Measurements from ENCODE around the gene KIR2DL4. TPM values are rescaled to one million over a fixed set of nuclear protein-coding genes. Genes with fewer than 3 reads are reported as not detected.
"Not testable (repeated sequence)": the region's sequence is repeated elsewhere in the genome, so short reads cannot be mapped to it uniquely, and the experiment has no call there.

Gene KIR2DL4
- total and polyA plus RNA-seq, 2 donors (not counting 1 experiment from before 2014, with no cell fraction given) = not detected

DNA sequence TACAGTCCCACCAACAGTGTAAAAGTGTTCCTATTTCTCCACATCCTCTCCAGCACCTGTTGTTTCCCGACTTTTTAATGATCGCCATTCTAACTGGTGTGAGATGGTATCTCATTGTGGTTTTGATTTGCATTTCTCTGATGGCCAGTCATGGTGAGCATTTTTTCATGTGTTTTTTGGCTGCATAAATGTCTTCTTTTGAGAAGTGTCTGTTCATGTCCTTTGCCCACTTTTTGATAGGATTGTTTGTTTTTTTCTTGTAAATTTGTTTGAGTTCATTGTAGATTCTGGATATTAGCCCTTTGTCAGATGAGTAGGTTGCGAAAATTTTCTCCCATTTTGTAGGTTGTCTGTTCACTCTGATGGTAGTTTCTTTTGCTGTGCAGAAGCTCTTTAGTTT is 60.0 kb downstream of the KIR2DL4 start:
- H3K4me1 ChIP-seq (ENCODE audit: control insufficient read depth, extremely low read depth, insufficient read depth, low read length); H3K79me2 ChIP-seq (ENCODE audit: control insufficient read depth, insufficient read depth, low read length); H3K36me3 ChIP-seq (ENCODE audit: control insufficient read depth, insufficient read depth, low read length); H3K4me2 ChIP-seq (ENCODE audit: extremely low read depth, insufficient read depth, low read length); H3K4me3 ChIP-seq (replicated peaks in 1 of 4; ENCODE audit: control extremely low read depth in 1 of 4, insufficient read depth in 1 of 4, low read depth in 3 of 4, low read length in 4 of 4); H2AFZ ChIP-seq (ENCODE audit: low read length); H3K27me3 ChIP-seq (ENCODE audit: control insufficient read depth, insufficient read depth, low read length); H3K27ac ChIP-seq (ENCODE audit: insufficient read depth, low read length); H4K20me1 ChIP-seq (ENCODE audit: control insufficient read depth, extremely low read depth, insufficient read depth, low read length); H3K9me3 ChIP-seq (ENCODE audit: control insufficient read depth, insufficient read depth, low read depth, low read length); DNase-seq (ENCODE audit: low read depth in 2 of 2); H3K9ac ChIP-seq (ENCODE audit: insufficient read depth, low read length): not testable (repeated sequence)

Other genes with a start within 250 kb of the KIR2DL4 start
- not detected in 2 replicates for gene LILRA2, start 229.8 kb upstream of the KIR2DL4 start, total RNA-seq
- gene LILRA2, start 229.8 kb upstream of the KIR2DL4 start, polyA plus RNA-seq = not detected in 2 replicates
- gene LILRA1, start 210.0 kb upstream of the KIR2DL4 start, total RNA-seq = not detected in 2 replicates
- not detected in 2 replicates for gene LILRA1, start 210.0 kb upstream of the KIR2DL4 start, polyA plus RNA-seq
- not detected in 2 replicates for gene LILRB1, start 173.1 kb upstream of the KIR2DL4 start, total RNA-seq
- gene LILRB1, start 173.1 kb upstream of the KIR2DL4 start, polyA plus RNA-seq = not detected in 2 replicates
- not detected in 2 replicates for gene LILRB4, start 140.6 kb upstream of the KIR2DL4 start, total RNA-seq
- not detected in 2 replicates for gene LILRB4, start 140.6 kb upstream of the KIR2DL4 start, polyA plus RNA-seq
- not detected in 2 replicates for gene KIR3DL3, start 79.2 kb upstream of the KIR2DL4 start, total RNA-seq
- gene KIR3DL3, start 79.2 kb upstream of the KIR2DL4 start, polyA plus RNA-seq = not detected in 2 replicates
- gene KIR2DL3, start 65.1 kb upstream of the KIR2DL4 start, total RNA-seq = not detected in 2 replicates
- gene KIR2DL3, start 65.1 kb upstream of the KIR2DL4 start, polyA plus RNA-seq = not detected in 2 replicates
- not detected in 2 replicates for gene KIR2DL1, start 33.8 kb upstream of the KIR2DL4 start, total RNA-seq
- gene KIR2DL1, start 33.8 kb upstream of the KIR2DL4 start, polyA plus RNA-seq = not detected in 2 replicates
- not detected in 2 replicates for gene KIR3DL1, start 12.9 kb downstream of the KIR2DL4 start, total RNA-seq
- gene KIR3DL1, start 12.9 kb downstream of the KIR2DL4 start, polyA plus RNA-seq = not detected in 2 replicates
- gene KIR2DS4, start 29.1 kb downstream of the KIR2DL4 start, total RNA-seq = not detected in 2 replicates
- gene KIR2DS4, start 29.1 kb downstream of the KIR2DL4 start, polyA plus RNA-seq = not detected in 2 replicates
- gene KIR3DL2, start 46.8 kb downstream of the KIR2DL4 start, total RNA-seq = not detected in 2 replicates
- gene KIR3DL2, start 46.8 kb downstream of the KIR2DL4 start, polyA plus RNA-seq = not detected in 2 replicates
- gene FCAR, start 70.6 kb downstream of the KIR2DL4 start, total RNA-seq = not detected in 2 replicates
- gene FCAR, start 70.6 kb downstream of the KIR2DL4 start, polyA plus RNA-seq = not detected in 2 replicates
- not detected in 2 replicates for gene NCR1, start 102.5 kb downstream of the KIR2DL4 start, total RNA-seq
- gene NCR1, start 102.5 kb downstream of the KIR2DL4 start, polyA plus RNA-seq = not detected in 2 replicates
- gene NLRP7, start 143.9 kb downstream of the KIR2DL4 start, total RNA-seq = not detected in 2 replicates
- not detected in 2 replicates for gene NLRP7, start 143.9 kb downstream of the KIR2DL4 start, polyA plus RNA-seq
- gene NLRP2, start 162.8 kb downstream of the KIR2DL4 start, total RNA-seq = under 0.01 and 0.17 TPM in 2 replicates
- gene NLRP2, start 162.8 kb downstream of the KIR2DL4 start, polyA plus RNA-seq = 0.05 and 0.37 TPM in 2 replicates
- gene GP6, start 234.7 kb downstream of the KIR2DL4 start, total RNA-seq = not detected in 2 replicates
- gene GP6, start 234.7 kb downstream of the KIR2DL4 start, polyA plus RNA-seq = 0.03 TPM in 1 of 2 replicates, not detected in the other

Data from fibroblast of lung (primary cell).